GM12874 (cell line): Measurements from ENCODE around the gene CDCP1.

Source experiments
- CTCF ChIP-seq: IDR thresholded peaks from 2 replicates; pipeline ENCODE4 v1.5.1; 2011; ENCODE audit warnings: low read depth, mild to moderate bottlenecking, control low read depth, low read length, moderate library complexity; ENCODE audit not compliant: insufficient read depth

CDCP1 gene

GRCh38 chr3:45145681-45146614 lies at the start of gene CDCP1:
Gene CDCP1 (minus strand): TSS chr3:45146378. CDS start chr3:45146287, 91 bp downstream.
- TF ChIP-seq CTCF = no peak

- TF ChIP-seq CTCF = no peak
Observed at GRCh38 chr3:45194791-45195190, 48.6 kb upstream of the CDCP1 start.

- no peak for TF ChIP-seq CTCF
Observed at GRCh38 chr3:45191924-45192417, 45.8 kb upstream of the CDCP1 start.

GRCh38 chr3:45191424-45191823 lies 45.2 kb upstream of the CDCP1 start:
- no peak for TF ChIP-seq CTCF

- TF ChIP-seq CTCF = no peak
Observed at GRCh38 chr3:45188719-45189659, 42.8 kb upstream of the CDCP1 start.

- TF ChIP-seq CTCF = no peak
Observed at GRCh38 chr3:45187694-45188141, 41.5 kb upstream of the CDCP1 start.

- TF ChIP-seq CTCF = no peak
Observed at GRCh38 chr3:45186871-45187270, 40.7 kb upstream of the CDCP1 start.
